ENCODE data around the gene ACTRT2. TPM values are rescaled to one million over a fixed set of nuclear protein-coding genes. Genes with fewer than 3 reads are reported as not detected.

Gene ACTRT2
- total and polyA plus RNA-seq, 10 donors, result not detected

- intact Hi-C loops (cut with DNase I; ENCODE audit: low total_unique reads), result no loop called here
- Histone ChIP-seq H3K9me3 (no peaks in the 10 kb centered on the region), H3K27me3 (replicated peaks in 1 of 7) (peaks cover 0 to 72% (median 0%) of the 10 kb centered on the region in 7 donors), H3K27ac (no peak overlapping the region), H3K4me3 (no peak overlapping the region), H3K36me3 (no peaks in the 10 kb centered on the region), H3K4me1 (peaks cover 0 to 11% (median 3%) of the 10 kb centered on the region in 6 donors)
- WGBS, 5 donors, result 53 to 69% (median 59%) methylated on average over 8 to 14 of the region's 14 CpGs
- peak; percentile 54 for DNase-seq
- TF ChIP-seq POLR2AphosphoS5 (IDR thresholded peaks at IDR 0.05) (no peak), POLR2A (IDR thresholded peaks at IDR 0.05) (no peak), CTCF (IDR thresholded peaks at IDR 0.05 in 8 of 11, conservative IDR thresholded peaks at IDR 0.05 in 3 of 11) (no peak)
Measured at GRCh38 chr1:2972879-2973575, 48.2 kb upstream of the ACTRT2 start.

- Histone ChIP-seq H3K27ac (no peak overlapping the region), H3K4me3 (no peak overlapping the region), H3K27me3 (replicated peaks in 1 of 7) (peaks cover 0 to 63% (median 0%) of the 10 kb centered on the region in 7 donors), H3K4me1 (peaks cover 0 to 11% (median 3%) of the 10 kb centered on the region in 6 donors), H3K36me3 (no peaks in the 10 kb centered on the region), H3K9me3 (no peaks in the 10 kb centered on the region)
- 17 to 41% (median 34%) methylated on average over 7 to 18 of the region's 18 CpGs for WGBS, 5 donors
- intact Hi-C loops (cut with DNase I; ENCODE audit: low total_unique reads), result no loop called here
- TF ChIP-seq POLR2A (IDR thresholded peaks at IDR 0.05), result no peak
- TF ChIP-seq CTCF (IDR thresholded peaks at IDR 0.05 in 8 of 11, conservative IDR thresholded peaks at IDR 0.05 in 3 of 11), result no peak
- no peak for TF ChIP-seq POLR2AphosphoS5 (IDR thresholded peaks at IDR 0.05)
- DNase-seq, result peak; percentile 53
Measured at GRCh38 chr1:2973601-2974593, 47.4 kb upstream of the ACTRT2 start.

GRCh38 chr1:2974701-2975301 lies 46.5 kb upstream of the ACTRT2 start:
- 69 to 80% (median 71%) methylated on average over 8 to 18 of the region's 18 CpGs for WGBS, 5 donors

More at GRCh38 chr1:2974701-2975301, 46.5 kb upstream of the ACTRT2 start:
- Histone ChIP-seq H3K27me3 (replicated peaks in 1 of 7) (peaks cover 0 to 54% (median 0%) of the 10 kb centered on the region in 7 donors), H3K36me3 (no peaks in the 10 kb centered on the region), H3K27ac (no peak overlapping the region), H3K4me3 (no peak overlapping the region), H3K4me1 (peaks cover 0 to 11% (median 3%) of the 10 kb centered on the region in 6 donors), H3K9me3 (no peaks in the 10 kb centered on the region)
- no peak for DNase-seq
- TF ChIP-seq CTCF (IDR thresholded peaks at IDR 0.05 in 8 of 11, conservative IDR thresholded peaks at IDR 0.05 in 3 of 11), result no peak
- TF ChIP-seq POLR2AphosphoS5 (IDR thresholded peaks at IDR 0.05), result no peak
- TF ChIP-seq POLR2A (IDR thresholded peaks at IDR 0.05), result no peak
- intact Hi-C loops (cut with DNase I; ENCODE audit: low total_unique reads), result no loop called here
